ENCODE measurements around the gene CCSER1.
"Not testable (repeated sequence)": the region's sequence is repeated elsewhere in the genome, so short reads cannot be mapped to it uniquely, and the experiment has no call there.

The CCSER1 gene

GRCh38 chr4:91369116-91369515 lies 1241.9 kb downstream of the CCSER1 start:
- Histone ChIP-seq H2AFZ (ENCODE audit: low read length) (no peak overlapping the region), H3K4me1 (ENCODE audit: insufficient read depth, low read length, severe bottlenecking) (no peaks in the 10 kb centered on the region), H4K20me1 (ENCODE audit: insufficient read depth, low read length) (no peaks in the 10 kb centered on the region), H3K9me2 (ENCODE audit: low read depth, low read length) (no peaks in the 10 kb centered on the region), H3K27ac (ENCODE audit: low read depth, low read length, poor library complexity, severe bottlenecking) (no peak overlapping the region), H3K4me2 (ENCODE audit: low read length) (no peak overlapping the region), H3K4me3 (ENCODE audit: low read depth, low read length, poor library complexity, severe bottlenecking) (no peak overlapping the region), H3K36me3 (ENCODE audit: insufficient read depth, low read length) (no peaks in the 10 kb centered on the region), H3K27me3 (ENCODE audit: insufficient read depth, low read length) (no peaks in the 10 kb centered on the region), H3K79me2 (ENCODE audit: insufficient read depth, low read length) (no peaks in the 10 kb centered on the region), H3K9me3 (ENCODE audit: low read length) (no peaks in the 10 kb centered on the region), H3K9ac (ENCODE audit: low read length) (no peak overlapping the region), H3F3A (ENCODE audit: insufficient read depth, low read length) (no peaks in the 10 kb centered on the region)
- TF ChIP-seq, protein P1, sequence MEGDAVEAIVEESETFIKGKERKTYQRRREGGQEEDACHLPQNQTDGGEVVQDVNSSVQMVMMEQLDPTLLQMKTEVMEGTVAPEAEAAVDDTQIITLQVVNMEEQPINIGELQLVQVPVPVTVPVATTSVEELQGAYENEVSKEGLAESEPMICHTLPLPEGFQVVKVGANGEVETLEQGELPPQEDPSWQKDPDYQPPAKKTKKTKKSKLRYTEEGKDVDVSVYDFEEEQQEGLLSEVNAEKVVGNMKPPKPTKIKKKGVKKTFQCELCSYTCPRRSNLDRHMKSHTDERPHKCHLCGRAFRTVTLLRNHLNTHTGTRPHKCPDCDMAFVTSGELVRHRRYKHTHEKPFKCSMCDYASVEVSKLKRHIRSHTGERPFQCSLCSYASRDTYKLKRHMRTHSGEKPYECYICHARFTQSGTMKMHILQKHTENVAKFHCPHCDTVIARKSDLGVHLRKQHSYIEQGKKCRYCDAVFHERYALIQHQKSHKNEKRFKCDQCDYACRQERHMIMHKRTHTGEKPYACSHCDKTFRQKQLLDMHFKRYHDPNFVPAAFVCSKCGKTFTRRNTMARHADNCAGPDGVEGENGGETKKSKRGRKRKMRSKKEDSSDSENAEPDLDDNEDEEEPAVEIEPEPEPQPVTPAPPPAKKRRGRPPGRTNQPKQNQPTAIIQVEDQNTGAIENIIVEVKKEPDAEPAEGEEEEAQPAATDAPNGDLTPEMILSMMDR (IDR thresholded peaks at IDR 0.05; ENCODE audit: low read length) = no peak
- TF ChIP-seq EZH2 (IDR thresholded peaks at IDR 0.05; ENCODE audit: borderline replicate concordance, low read length) = no peak

- Histone ChIP-seq H3K27me3 (ENCODE audit: insufficient read depth, low read length) (no peaks in the 10 kb centered on the region), H4K20me1 (ENCODE audit: insufficient read depth, low read length) (no peaks in the 10 kb centered on the region), H3K4me2 (ENCODE audit: low read length) (no peak overlapping the region), H3F3A (ENCODE audit: insufficient read depth, low read length) (no peaks in the 10 kb centered on the region), H3K36me3 (ENCODE audit: insufficient read depth, low read length) (no peaks in the 10 kb centered on the region), H3K4me3 (ENCODE audit: low read depth, low read length, poor library complexity, severe bottlenecking) (no peak overlapping the region), H3K27ac (ENCODE audit: low read depth, low read length, poor library complexity, severe bottlenecking) (no peak overlapping the region), H2AFZ (ENCODE audit: low read length) (no peak overlapping the region), H3K79me2 (ENCODE audit: insufficient read depth, low read length) (no peaks in the 10 kb centered on the region), H3K9me2 (ENCODE audit: low read depth, low read length) (no peaks in the 10 kb centered on the region), H3K9me3 (ENCODE audit: low read length) (no peaks in the 10 kb centered on the region), H3K4me1 (ENCODE audit: insufficient read depth, low read length, severe bottlenecking) (no peaks in the 10 kb centered on the region), H3K9ac (ENCODE audit: low read length) (no peak overlapping the region)
- TF ChIP-seq EZH2 (IDR thresholded peaks at IDR 0.05; ENCODE audit: borderline replicate concordance, low read length) = no peak
- TF ChIP-seq, protein P1 (IDR thresholded peaks at IDR 0.05; ENCODE audit: low read length) = no peak
Measured at GRCh38 chr4:91373546-91373945, 1246.4 kb downstream of the CCSER1 start.

DNA sequence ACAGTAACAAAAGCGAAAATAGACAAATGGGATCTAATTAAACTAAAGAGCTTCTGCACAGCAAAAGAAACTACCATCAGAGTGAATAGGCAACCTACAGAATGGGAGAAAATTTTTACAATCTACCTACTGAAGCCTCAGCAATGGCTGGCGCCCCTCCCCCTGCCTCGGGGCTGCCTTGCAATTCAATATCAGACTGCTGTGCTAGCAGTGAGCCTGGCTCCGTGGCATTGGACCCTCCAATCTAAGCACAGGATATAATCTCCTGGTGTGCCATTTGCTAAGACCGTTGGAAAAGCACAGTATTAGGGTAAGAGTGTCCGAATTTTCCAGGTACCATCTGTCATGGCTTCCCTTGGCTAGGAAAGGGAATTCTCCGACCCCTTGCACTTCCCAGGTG lies 1278.2 kb downstream of the CCSER1 start:
- H3K27me3 ChIP-seq (ENCODE audit: insufficient read depth, low read length); H3K36me3 ChIP-seq (ENCODE audit: insufficient read depth, low read length); H3F3A ChIP-seq (ENCODE audit: insufficient read depth, low read length); H3K9me3 ChIP-seq (ENCODE audit: low read length); H3K79me2 ChIP-seq (ENCODE audit: insufficient read depth, low read length); H3K27ac ChIP-seq (ENCODE audit: low read depth, low read length, poor library complexity, severe bottlenecking); H3K9me2 ChIP-seq (ENCODE audit: low read depth, low read length); H4K20me1 ChIP-seq (ENCODE audit: insufficient read depth, low read length); H3K4me2 ChIP-seq (ENCODE audit: low read length); H3K4me3 ChIP-seq (ENCODE audit: low read depth, low read length, poor library complexity, severe bottlenecking); H3K9ac ChIP-seq (ENCODE audit: low read length); H3K4me1 ChIP-seq (ENCODE audit: insufficient read depth, low read length, severe bottlenecking); H2AFZ ChIP-seq (ENCODE audit: low read length): not testable (repeated sequence)

- H3K9ac ChIP-seq (ENCODE audit: low read length) = no peak overlapping the region
- H3K9me2 ChIP-seq (ENCODE audit: low read depth, low read length) = no peaks in the 10 kb centered on the region
- H3K36me3 ChIP-seq (ENCODE audit: insufficient read depth, low read length) = no peaks in the 10 kb centered on the region
- H3K4me1 ChIP-seq (ENCODE audit: insufficient read depth, low read length, severe bottlenecking) = no peaks in the 10 kb centered on the region
- no peak overlapping the region for H2AFZ ChIP-seq (ENCODE audit: low read length)
- H3K27ac ChIP-seq (ENCODE audit: low read depth, low read length, poor library complexity, severe bottlenecking) = no peak overlapping the region
- H3K4me3 ChIP-seq (ENCODE audit: low read depth, low read length, poor library complexity, severe bottlenecking) = no peak overlapping the region
- no peaks in the 10 kb centered on the region for H3K79me2 ChIP-seq (ENCODE audit: insufficient read depth, low read length)
- no peak for TF ChIP-seq EZH2 (IDR thresholded peaks at IDR 0.05; ENCODE audit: borderline replicate concordance, low read length)
- TF ChIP-seq, protein P1 (IDR thresholded peaks at IDR 0.05; ENCODE audit: low read length) = no peak
- no peak overlapping the region for H3K4me2 ChIP-seq (ENCODE audit: low read length)
- no peaks in the 10 kb centered on the region for H3K9me3 ChIP-seq (ENCODE audit: low read length)
- H4K20me1 ChIP-seq (ENCODE audit: insufficient read depth, low read length) = no peaks in the 10 kb centered on the region
- no peaks in the 10 kb centered on the region for H3F3A ChIP-seq (ENCODE audit: insufficient read depth, low read length)
- H3K27me3 ChIP-seq (ENCODE audit: insufficient read depth, low read length) = no peaks in the 10 kb centered on the region
Measured at GRCh38 chr4:91422011-91422410, 1294.8 kb downstream of the CCSER1 start.

All from OCI-LY1 (cell line).